ENCODE results near the gene OPHN1. TPM values are rescaled to one million over a fixed set of nuclear protein-coding genes. Genes with fewer than 3 reads are reported as not detected.

Gene OPHN1
- total and polyA plus RNA-seq, 2 of the 13 experiments (the other 11 are each of a cell fraction or from before 2014, with no cell fraction given): 1.6 to 1.7 TPM

GRCh38 chrX:68180579-68180978, 252.7 kb downstream of the OPHN1 start:
- Histone ChIP-seq H4K20me1 (ENCODE audit: insufficient read depth, low read length) (no peaks in the 10 kb centered on the region), H3K36me3 (replicated peaks in 1 of 2; ENCODE audit: control insufficient read depth in 1 of 2, insufficient read depth in 2 of 2, low read length in 2 of 2) (no peaks in the 10 kb centered on the region), H3K27me3 (ENCODE audit: control insufficient read depth in 1 of 2, insufficient read depth in 2 of 2, low read length in 2 of 2) (no peaks in the 10 kb centered on the region), H3K4me1 (ENCODE audit: insufficient read depth, low read length) (no peaks in the 10 kb centered on the region), H3K27ac (ENCODE audit: extremely low read length, insufficient read depth, low read length) (no peak overlapping the region), H3K4me2 (ENCODE audit: low read depth, low read length) (no peak overlapping the region), H2AFZ (ENCODE audit: low read length) (no peak overlapping the region), H3K4me3 (replicated peaks in 1 of 3; ENCODE audit: insufficient read depth in 1 of 3, low read depth in 2 of 3, low read length in 3 of 3) (no peak overlapping the region), H3K9ac (ENCODE audit: insufficient read depth, low read depth, low read length) (no peak overlapping the region), H3K9me3 (ENCODE audit: low read length) (no peaks in the 10 kb centered on the region), H3K79me2 (ENCODE audit: insufficient read depth, low read length) (no peaks in the 10 kb centered on the region)
- no peak for DNase-seq (ENCODE audit: low spot score)
- POLR2A ChIA-PET: no interaction called here
- in situ Hi-C loops (cut with HindIII; ENCODE audit: extremely low pct_ligation_motif_present, low pct_unique_long_range_greater_than_20kb) (no loop called here), intact Hi-C loops (cut with micrococcal nuclease; ENCODE audit: unreplicated experiment) (loop anchor here (5.0 to 10.0 kb wide), 2 partner anchors 532 to 624 kb away; no protein-coding TSS in a partner anchor)
- no peak for ATAC-seq
- no peak for FAIRE-seq
- BruUV-seq (replicated peaks): no TSS peak
- TF ChIP-seq HMGA1 (CRISPR knock-in tag; conservative IDR thresholded peaks at IDR 0.05) (no peak), ZNF556 (CRISPR knock-in tag; IDR thresholded peaks at IDR 0.05; ENCODE audit: borderline replicate concordance) (no peak), PITX1 (CRISPR knock-in tag; IDR thresholded peaks at IDR 0.05) (no peak), TEF (CRISPR knock-in tag; IDR thresholded peaks at IDR 0.05) (no peak), ZSCAN12 (CRISPR knock-in tag; IDR thresholded peaks at IDR 0.05) (no peak), EED (CRISPR knock-in tag; IDR thresholded peaks at IDR 0.05) (no peak), NFYC (CRISPR knock-in tag; IDR thresholded peaks at IDR 0.05) (no peak), KMT2A (CRISPR knock-in tag; IDR thresholded peaks at IDR 0.05) (no peak), ZFP82 (CRISPR knock-in tag; IDR thresholded peaks at IDR 0.05; ENCODE audit: borderline replicate concordance) (no peak), POGZ (CRISPR knock-in tag; IDR thresholded peaks at IDR 0.05) (no peak), ZNF703 (CRISPR knock-in tag; IDR thresholded peaks at IDR 0.05; ENCODE audit: borderline replicate concordance) (no peak), SALL2 (CRISPR knock-in tag; IDR thresholded peaks at IDR 0.05) (no peak), THAP11 (CRISPR knock-in tag; IDR thresholded peaks at IDR 0.05) (no peak), MIER3 (CRISPR knock-in tag; IDR thresholded peaks at IDR 0.05; ENCODE audit: borderline replicate concordance) (no peak), REXO4 (CRISPR knock-in tag; IDR thresholded peaks at IDR 0.05; ENCODE audit: borderline replicate concordance) (no peak), JUNB (CRISPR knock-in tag; IDR thresholded peaks at IDR 0.05; ENCODE audit: borderline replicate concordance) (no peak), ZSCAN21 (CRISPR knock-in tag; IDR thresholded peaks at IDR 0.05; ENCODE audit: borderline replicate concordance) (no peak)
- CTCF ChIA-PET (ENCODE audit: low intra/inter-chr PET ratio, low total read pairs): no interaction called here
- 95% methylated on average over 2 of the region's 2 CpGs for WGBS (ENCODE audit: low lambda C conversion rate)

All from HepG2 (cell line).